Epithelial cell of esophagus (primary cell): ENCODE results near the gene GNB1.

Source experiments
- DNase-seq: peaks from one replicate; pipeline ENCODE4 v3.0.0; 2010; ENCODE audit warnings: low read depth
- H3K4me3 ChIP-seq: 2 replicates; pipeline ENCODE4 v1.5.1; 2011; ENCODE audit warnings: mild to moderate bottlenecking, low read length, control low read depth
- CTCF ChIP-seq: IDR thresholded peaks from 2 replicates; pipeline ENCODE4 v1.5.1; 2011; ENCODE audit warnings: low read depth, mild to moderate bottlenecking, low read length, control low read depth, inconsistent platforms; ENCODE audit not compliant: insufficient read depth; ENCODE audit errors: missing control alignments

The GNB1 gene

DNA sequence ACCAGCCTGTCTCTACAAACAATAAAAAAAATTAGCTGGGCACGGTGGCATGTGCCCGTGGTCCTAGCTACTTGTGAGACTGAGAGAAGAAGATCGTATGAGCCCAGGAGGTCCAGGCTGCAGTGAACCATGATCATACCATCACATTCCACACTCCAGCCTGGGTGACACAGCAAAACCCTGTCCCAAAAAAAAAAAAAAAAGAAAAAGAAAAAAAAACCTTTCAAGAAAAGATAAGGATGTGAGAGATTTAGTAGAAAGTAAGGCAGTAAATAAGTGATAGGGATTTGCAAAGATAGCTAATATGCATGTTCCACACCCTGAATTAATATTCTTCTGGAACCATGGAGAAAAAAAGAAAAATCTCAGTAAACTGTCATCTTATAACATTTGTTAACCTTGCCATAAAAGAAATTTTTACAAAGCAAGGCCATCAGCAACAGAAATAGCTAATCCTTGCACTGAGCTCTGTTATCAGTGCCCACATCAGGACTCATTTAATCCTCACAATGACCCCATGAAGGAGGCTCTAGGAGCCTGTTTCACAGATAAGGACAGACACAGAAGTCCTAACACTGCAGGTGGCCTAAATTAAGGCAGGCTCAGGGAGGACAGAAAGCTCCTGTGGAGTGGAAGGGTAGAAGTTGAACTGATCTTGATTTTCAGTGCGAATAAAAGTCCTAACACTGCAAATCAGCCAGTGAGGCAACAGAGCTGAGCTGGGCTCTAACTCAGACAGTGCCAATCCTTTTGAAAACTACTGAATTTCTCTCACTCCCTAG, 7.6 kb downstream of the GNB1 start:
- no peak overlapping the region for H3K4me3 ChIP-seq
- TF ChIP-seq CTCF = no peak
- DNase-seq = no peak

GRCh38 chr1:1881727-1882126, 9.2 kb downstream of the GNB1 start:
- no peak for TF ChIP-seq CTCF

GRCh38 chr1:1880617-1881312, 10.1 kb downstream of the GNB1 start:
- no peak for DNase-seq
- no peak overlapping the region for H3K4me3 ChIP-seq
- TF ChIP-seq CTCF = no peak

More at GRCh38 chr1:1881727-1882126, 9.2 kb downstream of the GNB1 start:
- no peak for DNase-seq
- no peak overlapping the region for H3K4me3 ChIP-seq

GRCh38 chr1:1879942-1880341, 10.9 kb downstream of the GNB1 start:
- TF ChIP-seq CTCF = no peak
- no peak overlapping the region for H3K4me3 ChIP-seq
- DNase-seq = no peak

GRCh38 chr1:1877865-1878436, 12.9 kb downstream of the GNB1 start:
- no peak for DNase-seq
- no peak overlapping the region for H3K4me3 ChIP-seq
- no peak for TF ChIP-seq CTCF

DNA sequence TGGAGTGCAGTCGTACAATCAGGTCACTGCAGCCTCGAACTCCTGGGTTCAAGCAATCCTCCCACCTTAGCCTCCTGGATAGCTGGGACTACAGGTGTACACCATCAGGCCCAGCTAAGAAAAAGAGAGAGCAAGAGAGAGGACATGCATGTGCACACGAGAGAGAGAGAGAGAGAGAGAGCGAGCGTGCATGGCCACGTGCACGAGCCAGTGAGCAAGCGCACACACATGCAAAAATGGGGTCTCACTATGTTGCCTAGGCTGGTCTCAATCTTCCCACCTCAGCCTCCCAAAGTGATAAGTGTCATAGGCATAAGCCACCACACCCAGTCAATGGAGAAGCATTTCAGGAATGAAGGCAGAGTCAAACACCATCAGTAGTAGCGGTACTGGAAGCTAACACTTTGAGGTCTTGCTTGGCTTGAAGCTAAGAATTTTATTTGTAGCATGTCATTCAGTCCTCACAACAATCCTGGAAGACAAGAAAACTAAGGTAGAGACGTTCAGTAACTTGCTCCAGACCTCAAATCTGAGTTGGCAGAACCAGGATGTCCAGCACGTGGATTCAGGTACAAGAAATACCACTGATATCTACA, 14.5 kb downstream of the GNB1 start:
- H3K4me3 ChIP-seq = no peak overlapping the region
- DNase-seq = no peak
- no peak for TF ChIP-seq CTCF
